Parietal lobe (tissue), 2 donors: Measurements from ENCODE around the gene ACAD10. TPM values are rescaled to one million over a fixed set of nuclear protein-coding genes. Genes with fewer than 3 reads are reported as not detected.

Source experiments
- small RNA-seq: library from RNA; depleted of rRNA; stranded (forward); fragments of <200 nt; gene quantifications from one replicate; pipeline ENCODE3, GENCODE V24; 2014; ENCODE audit warnings: low replicate concordance
- total RNA-seq: library from RNA; depleted of rRNA; stranded (reverse); fragments of >200 nt; gene quantifications from one replicate; pipeline ENCODE4 v1.2.3, GENCODE V29; 2014

The ACAD10 gene
- total RNA-seq, result 44.8 TPM

GRCh38 chr12:111685811-111686573 is at the start of gene ACAD10, which contains the start of gene BRAP:
ACAD10 (plus strand) TSS chr12:111686053; CDS start chr12:111692710, 6,657 bp downstream.
BRAP (minus strand) TSS chr12:111685956; CDS start chr12:111685792, 164 bp downstream.

GRCh38 chr12:111766608-111767361 is 80.9 kb downstream of the ACAD10 start, which contains the start of gene ALDH2:
ALDH2 (plus strand) TSS chr12:111766933; CDS start chr12:111766983, 50 bp downstream.

Small RNA genes within 50 kb of the gene (small RNA-seq; reads per million reads assigned to genes)
- gene MIR6761, result not detected

Other genes starting within 250 kb of the ACAD10 start
- 117 TPM for gene ATXN2, start 86.7 kb upstream of the ACAD10 start, total RNA-seq
- gene BRAP, start 97 bp upstream of the ACAD10 start, total RNA-seq, result 28.2 TPM
- gene ALDH2, start 80.9 kb downstream of the ACAD10 start, total RNA-seq, result 21.9 TPM
- 77.3 TPM for gene MAPKAPK5, start 156.2 kb downstream of the ACAD10 start, total RNA-seq